ENCODE data around the gene PLXNC1. TPM values are rescaled to one million over a fixed set of nuclear protein-coding genes. Genes with fewer than 3 reads are reported as not detected.

PLXNC1 gene
- total RNA-seq, 6 experiments from 2014 or later: 0.18 to 0.40 (median 0.22) TPM

GRCh38 chr12:94240171-94240570 is 91.8 kb downstream of the PLXNC1 start:
- H3K4me3 Mint-ChIP-seq: no peak overlapping the region
- no peaks in the 10 kb centered on the region for H3K9me3 Mint-ChIP-seq
- H3K27me3 Mint-ChIP-seq (ENCODE audit: insufficient read depth): peaks cover 31% of the 10 kb centered on the region
- H3K27ac Mint-ChIP-seq: no peak overlapping the region
- DNase-seq: no peak
- no peaks in the 10 kb centered on the region for H3K36me3 Mint-ChIP-seq (ENCODE audit: low read depth)
- H3K4me1 Mint-ChIP-seq (ENCODE audit: low read depth): no peaks in the 10 kb centered on the region
- TF ChIP-seq CTCF (IDR thresholded peaks at IDR 0.05): no peak

GRCh38 chr12:94242901-94243300 is 94.5 kb downstream of the PLXNC1 start:
- H3K4me3 Mint-ChIP-seq: no peak overlapping the region
- DNase-seq: no peak
- no peaks in the 10 kb centered on the region for H3K9me3 Mint-ChIP-seq
- no peak for TF ChIP-seq CTCF (IDR thresholded peaks at IDR 0.05)
- H3K27ac Mint-ChIP-seq: no peak overlapping the region
- no peaks in the 10 kb centered on the region for H3K36me3 Mint-ChIP-seq (ENCODE audit: low read depth)
- H3K4me1 Mint-ChIP-seq (ENCODE audit: low read depth): no peaks in the 10 kb centered on the region
- peaks cover 42% of the 10 kb centered on the region for H3K27me3 Mint-ChIP-seq (ENCODE audit: insufficient read depth)

- Mint-ChIP-seq H3K9me3 (no peaks in the 10 kb centered on the region), H3K36me3 (ENCODE audit: low read depth) (no peaks in the 10 kb centered on the region), H3K27me3 (ENCODE audit: insufficient read depth) (peaks cover 49% of the 10 kb centered on the region), H3K4me3 (no peak overlapping the region), H3K4me1 (ENCODE audit: low read depth) (no peaks in the 10 kb centered on the region), H3K27ac (no peak overlapping the region)
- no peak for TF ChIP-seq CTCF (IDR thresholded peaks at IDR 0.05)
- no peak for DNase-seq
Observed at GRCh38 chr12:94244165-94245133, 96.1 kb downstream of the PLXNC1 start.

GRCh38 chr12:94245631-94246383 is 97.4 kb downstream of the PLXNC1 start:
- TF ChIP-seq CTCF (IDR thresholded peaks at IDR 0.05): no peak
- Mint-ChIP-seq H3K36me3 (ENCODE audit: low read depth) (no peaks in the 10 kb centered on the region), H3K27me3 (ENCODE audit: insufficient read depth) (peaks cover 44% of the 10 kb centered on the region), H3K27ac (no peak overlapping the region), H3K9me3 (no peaks in the 10 kb centered on the region), H3K4me3 (no peak overlapping the region), H3K4me1 (ENCODE audit: low read depth) (no peaks in the 10 kb centered on the region)
- no peak for DNase-seq

GRCh38 chr12:94247246-94247645 is 98.9 kb downstream of the PLXNC1 start:
- H3K27ac Mint-ChIP-seq: no peak overlapping the region

More at GRCh38 chr12:94247246-94247645, 98.9 kb downstream of the PLXNC1 start:
- Mint-ChIP-seq H3K36me3 (ENCODE audit: low read depth) (no peaks in the 10 kb centered on the region), H3K27me3 (ENCODE audit: insufficient read depth) (peaks cover 43% of the 10 kb centered on the region), H3K4me3 (no peak overlapping the region), H3K9me3 (no peaks in the 10 kb centered on the region), H3K4me1 (ENCODE audit: low read depth) (no peaks in the 10 kb centered on the region)
- no peak for TF ChIP-seq CTCF (IDR thresholded peaks at IDR 0.05)
- no peak for DNase-seq
